SK-N-SH (cell line): ENCODE results near the gene ACP3. TPM values are rescaled to one million over a fixed set of nuclear protein-coding genes. Genes with fewer than 3 reads are reported as not detected.

Source experiments
- CTCF ChIA-PET: fragments of 300-600, 350-600 bp; formaldehyde crosslinking; extraction: SDS; loops from one replicate; lab custom pipeline; 2021; lab: Yijun Ruan, JAX
- POLR2A ChIA-PET: fragments of 350-600 bp; sonication (Branson Sonifier 250); formaldehyde crosslinking; extraction: SDS; loops from one replicate; lab custom pipeline; 2020; ENCODE audit warnings: antibody characterized with exemption, inconsistent platforms; lab: Yijun Ruan, JAX
- DNase-seq: peaks from one replicate; pipeline ENCODE4 v3.0.0; 2012
- H2AFZ ChIP-seq: fragments of 200-600 bp; sonication (generic); 2 replicates; pipeline ENCODE4 v1.8.1; 2016; ENCODE audit warnings: antibody characterized with exemption, mild to moderate bottlenecking, low read depth
- H3F3A ChIP-seq: fragments of 200-600 bp; sonication (generic); replicated peaks from 2 replicates; pipeline ENCODE3; 2016; ENCODE audit warnings: antibody characterized with exemption, mild to moderate bottlenecking; ENCODE audit not compliant: insufficient read depth
- H3K27ac ChIP-seq, 2 experiments: fragments of 200-500 bp in 1 of 2; fragments of 200-600 bp in 1 of 2; sonication (Bioruptor generic) in 1 of 2; sonication (generic), shearing (Covaris generic) in 1 of 2; 2 replicates each; pipeline versions ENCODE4 v1.5.1 to v1.6.1; 2014 to 2016; ENCODE audit warnings: low read depth in 2 of 2, inconsistent platforms in 1 of 2, low read length in 1 of 2, mild to moderate bottlenecking in 1 of 2, mixed read lengths in 1 of 2
- H3K27me3 ChIP-seq: fragments of 200-600 bp; sonication (generic), shearing (Covaris generic); 2 replicates; pipeline ENCODE4 v1.6.1; 2016; ENCODE audit warnings: mixed run types; ENCODE audit not compliant: insufficient read depth
- H3K36me3 ChIP-seq, 2 experiments: fragments of 200-500 bp in 1 of 2; fragments of 200-600 bp in 1 of 2; sonication (Bioruptor generic) in 1 of 2; sonication (generic) in 1 of 2; replicated peaks in 1 of 2; 2 replicates each; pipeline versions ENCODE3 to v1.5.1; 2014 to 2016; ENCODE audit warnings: low read length in 1 of 2, mild to moderate bottlenecking in 1 of 2; ENCODE audit not compliant: insufficient read depth in 2 of 2, control insufficient read depth in 1 of 2
- H3K4me1 ChIP-seq, 2 experiments: fragments of 200-500 bp in 1 of 2; fragments of 200-600 bp in 1 of 2; sonication (Bioruptor generic) in 1 of 2; sonication (generic), shearing (Covaris generic) in 1 of 2; 2 replicates each; pipeline versions ENCODE4 v1.5.1 to v1.6.1; 2014 to 2016; ENCODE audit warnings: low read depth in 1 of 2, low read length in 1 of 2, mixed run types in 1 of 2; ENCODE audit not compliant: insufficient read depth in 2 of 2, control insufficient read depth in 1 of 2
- H3K4me2 ChIP-seq: fragments of 200-600 bp; sonication (generic), shearing (Covaris generic); 2 replicates; pipeline ENCODE4 v1.6.1; 2017; ENCODE audit warnings: mixed run types
- H3K4me3 ChIP-seq, 2 experiments: fragments of 200-500 bp in 1 of 2; fragments of 200-600 bp in 1 of 2; sonication (Bioruptor generic) in 1 of 2; sonication (generic), shearing (Covaris generic) in 1 of 2; 2 replicates each; pipeline versions ENCODE4 v1.5.1 to v1.8.1; 2014 to 2016; ENCODE audit warnings: low read depth in 2 of 2, inconsistent platforms in 1 of 2, low read length in 1 of 2, mild to moderate bottlenecking in 1 of 2, mixed read lengths in 1 of 2, moderate library complexity in 1 of 2
- H3K79me2 ChIP-seq: fragments of 200-600 bp; sonication (generic); 2 replicates; pipeline ENCODE4 v1.8.1; 2017; ENCODE audit warnings: mild to moderate bottlenecking; ENCODE audit not compliant: insufficient read depth
- H3K9ac ChIP-seq: fragments of 200-600 bp; sonication (generic); 2 replicates; pipeline ENCODE4 v1.6.1; 2017; ENCODE audit warnings: mixed run types
- H3K9me2 ChIP-seq: fragments of 200-600 bp; sonication (generic); 2 replicates; pipeline ENCODE4 v1.6.1; 2017; ENCODE audit warnings: mixed run types
- H3K9me3 ChIP-seq: fragments of 200-600 bp; sonication (generic); 2 replicates; pipeline ENCODE4 v1.6.1; 2017; ENCODE audit warnings: mixed run types, mild to moderate bottlenecking, moderate library complexity
- H4K20me1 ChIP-seq: fragments of 200-600 bp; sonication (generic); 2 replicates; pipeline ENCODE4 v1.6.1; 2017; ENCODE audit warnings: mild to moderate bottlenecking, mixed run types; ENCODE audit not compliant: insufficient read depth
- CHD2 ChIP-seq: fragments of 150-350 bp; IDR thresholded peaks from 2 replicates; pipeline ENCODE4 v1.6.1; 2018; ENCODE audit warnings: low read length; ENCODE audit not compliant: partially characterized antibody
- CTCF ChIP-seq: fragments of 200-600 bp; sonication (generic); IDR thresholded peaks from 2 replicates; pipeline ENCODE4 v1.6.1; 2017; ENCODE audit warnings: antibody characterized with exemption, mild to moderate bottlenecking, moderate library complexity
- EP300 ChIP-seq, 2 experiments: IDR thresholded peaks; 2 replicates each; pipeline versions ENCODE4 v1.4.0 to v1.6.1; 2012; ENCODE audit warnings: borderline replicate concordance in 1 of 2, low read depth in 1 of 2, low read length in 1 of 2
- FOXJ3 ChIP-seq: sonication (generic); formaldehyde crosslinking; IDR thresholded peaks from 2 replicates; pipeline ENCODE4 v1.5.1; 2020; ENCODE audit warnings: mild to moderate bottlenecking, missing genetic modification reagents
- FOXM1 ChIP-seq: IDR thresholded peaks from 2 replicates; pipeline ENCODE4 v1.4.0; 2012; ENCODE audit warnings: low read depth, mild to moderate bottlenecking
- IRF3 ChIP-seq: fragments of 150-350 bp; IDR thresholded peaks from 2 replicates; pipeline ENCODE4 v1.6.1; 2016; ENCODE audit warnings: mild to moderate bottlenecking, low read depth, low read length
- JUND ChIP-seq: IDR thresholded peaks from 2 replicates; pipeline ENCODE4 v1.4.0; 2012
- POLR2AphosphoS5 ChIP-seq: IDR thresholded peaks from 2 replicates; pipeline ENCODE4 v1.6.1; 2012; ENCODE audit warnings: low read depth, low read length
- RAD21 ChIP-seq: IDR thresholded peaks from 2 replicates; pipeline ENCODE4 v1.6.1; 2012; ENCODE audit warnings: mild to moderate bottlenecking, low read length
- RCOR1 ChIP-seq: fragments of 150-350 bp; IDR thresholded peaks from 2 replicates; pipeline ENCODE4 v1.6.1; 2017; ENCODE audit warnings: antibody characterized with exemption, low read length
- REST ChIP-seq: IDR thresholded peaks from 2 replicates; pipeline ENCODE4 v1.6.1; 2012; ENCODE audit warnings: mild to moderate bottlenecking, low read depth, low read length, moderate library complexity
- SIN3A ChIP-seq: IDR thresholded peaks from 2 replicates; pipeline ENCODE4 v1.6.1; 2012; ENCODE audit warnings: low read depth, mild to moderate bottlenecking, low read length, moderate library complexity, borderline replicate concordance
- TCF12 ChIP-seq: IDR thresholded peaks from 2 replicates; pipeline ENCODE4 v1.4.0; 2012
- YY1 ChIP-seq: IDR thresholded peaks from 2 replicates; pipeline ENCODE4 v1.4.0; 2012; ENCODE audit warnings: low read depth, mild to moderate bottlenecking
- WGBS: methylation state at CpG from one replicate; pipeline ENCODE4 v1.1.6; 2017; ENCODE audit warnings: low lambda C conversion rate; 5-methylcytosine and 5-hydroxymethylcytosine counted together
- polyA plus RNA-seq, 3 experiments: library from polyadenylated mRNA; depleted of rRNA; stranded (reverse); fragments of >200 nt; gene quantifications; 2 replicates each; pipeline ENCODE4 v1.2.3, GENCODE V29; 2012
- TF ChIP-seq, protein P1 (sequence below): fragments of 150-350 bp; IDR thresholded peaks from 2 replicates; pipeline ENCODE4 v1.6.1; 2017; ENCODE audit warnings: antibody characterized with exemption, low read length, low read depth, borderline replicate concordance
- TF ChIP-seq, protein P2 (sequence below): IDR thresholded peaks from 2 replicates; pipeline ENCODE4; 2012
- TF ChIP-seq, protein P3 (sequence below): IDR thresholded peaks from 2 replicates; pipeline ENCODE4 v1.4.0; 2012; ENCODE audit warnings: low read depth

The ACP3 gene
- polyA plus RNA-seq, 1 of the 3 experiments (the other 2 are of a cell fraction): 0.30 TPM

- no peaks in the 10 kb centered on the region for H3K9me3 ChIP-seq
- CTCF ChIA-PET: no interaction called here
- WGBS: 64% methylated on average over 2 of the region's 2 CpGs
- H3K9me2 ChIP-seq: no peaks in the 10 kb centered on the region
- no peaks in the 10 kb centered on the region for H3F3A ChIP-seq
- no peak overlapping the region for H3K4me3 ChIP-seq
- H3K9ac ChIP-seq: no peak overlapping the region
- TF ChIP-seq CTCF (no peak), JUND (no peak), FOXJ3 (CRISPR knock-in tag) (no peak), IRF3 (no peak), TCF12 (no peak), SIN3A (no peak), CHD2 (no peak)
- TF ChIP-seq, protein P1, sequence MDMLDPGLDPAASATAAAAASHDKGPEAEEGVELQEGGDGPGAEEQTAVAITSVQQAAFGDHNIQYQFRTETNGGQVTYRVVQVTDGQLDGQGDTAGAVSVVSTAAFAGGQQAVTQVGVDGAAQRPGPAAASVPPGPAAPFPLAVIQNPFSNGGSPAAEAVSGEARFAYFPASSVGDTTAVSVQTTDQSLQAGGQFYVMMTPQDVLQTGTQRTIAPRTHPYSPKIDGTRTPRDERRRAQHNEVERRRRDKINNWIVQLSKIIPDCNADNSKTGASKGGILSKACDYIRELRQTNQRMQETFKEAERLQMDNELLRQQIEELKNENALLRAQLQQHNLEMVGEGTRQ: no peak
- no peaks in the 10 kb centered on the region; the same call in 1 of the 2 replicates for H3K27me3 ChIP-seq
- H3K4me1 ChIP-seq: no peaks in the 10 kb centered on the region; a peak in 1 of 4 replicates
- H3K27ac ChIP-seq: no peak overlapping the region
- H3K4me2 ChIP-seq: no peak overlapping the region
- H3K36me3 ChIP-seq: no peaks in the 10 kb centered on the region
- POLR2A ChIA-PET: no interaction called here
- H3K79me2 ChIP-seq: no peaks in the 10 kb centered on the region
- no peak overlapping the region for H2AFZ ChIP-seq
- no peak for DNase-seq
- H4K20me1 ChIP-seq: no peaks in the 10 kb centered on the region
Observed at GRCh38 chr3:132311841-132312240, 5.4 kb upstream of the ACP3 start.

DNA sequence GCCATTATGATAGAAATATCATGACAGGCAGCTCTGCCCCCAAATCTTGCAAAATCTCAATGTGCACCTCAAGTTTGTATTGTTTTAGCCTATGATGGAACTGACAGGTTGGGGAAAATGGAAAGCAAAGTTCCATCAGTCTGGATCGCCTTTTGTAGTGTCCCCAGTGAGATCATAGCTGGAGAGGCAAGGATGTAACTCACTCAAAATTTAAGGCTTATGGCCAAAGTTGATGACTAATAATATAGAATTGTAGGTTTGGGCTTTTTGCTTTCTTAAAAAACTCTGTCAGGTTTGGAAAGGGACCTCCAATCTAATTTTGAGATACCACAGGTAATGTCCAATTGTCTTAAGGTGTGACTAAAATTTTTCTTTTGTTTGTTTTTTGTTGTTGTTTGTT, 1.4 kb upstream of the ACP3 start:
- Histone ChIP-seq H3K9me3 (no peaks in the 10 kb centered on the region), H3K9me2 (no peaks in the 10 kb centered on the region), H3K27ac (no peak overlapping the region), H3K79me2 (no peaks in the 10 kb centered on the region), H3K9ac (no peak overlapping the region), H3K36me3 (no peaks in the 10 kb centered on the region), H3K27me3 (no peaks in the 10 kb centered on the region; the same call in 1 of the 2 replicates), H3F3A (no peaks in the 10 kb centered on the region), H3K4me2 (no peak overlapping the region), H4K20me1 (no peaks in the 10 kb centered on the region), H3K4me1 (peaks cover 3 to 4% of the 10 kb centered on the region in 2 experiments; a peak in 3 of 4 replicates), H3K4me3 (no peak overlapping the region), H2AFZ (no peak overlapping the region)
- ChIA-PET CTCF (interaction anchor here (0.7 to 3.7 kb wide), 4 partner anchors 15 to 33 kb away, joined by 3 to 26 read pairs (median 4); no protein-coding TSS in a partner anchor), POLR2A (no interaction called here)
- TF ChIP-seq POLR2AphosphoS5: no peak
- no peak for TF ChIP-seq EP300 (IDR thresholded peaks at IDR 0.05; ENCODE audit: borderline replicate concordance in 1 of 2, low read depth in 1 of 2, low read length in 1 of 2)
- no peak for TF ChIP-seq FOXM1
- no peak for TF ChIP-seq RCOR1
- no peak for TF ChIP-seq JUND
- TF ChIP-seq RAD21: no peak
- no peak for TF ChIP-seq YY1
- no peak for TF ChIP-seq REST
- TF ChIP-seq, protein P2, sequence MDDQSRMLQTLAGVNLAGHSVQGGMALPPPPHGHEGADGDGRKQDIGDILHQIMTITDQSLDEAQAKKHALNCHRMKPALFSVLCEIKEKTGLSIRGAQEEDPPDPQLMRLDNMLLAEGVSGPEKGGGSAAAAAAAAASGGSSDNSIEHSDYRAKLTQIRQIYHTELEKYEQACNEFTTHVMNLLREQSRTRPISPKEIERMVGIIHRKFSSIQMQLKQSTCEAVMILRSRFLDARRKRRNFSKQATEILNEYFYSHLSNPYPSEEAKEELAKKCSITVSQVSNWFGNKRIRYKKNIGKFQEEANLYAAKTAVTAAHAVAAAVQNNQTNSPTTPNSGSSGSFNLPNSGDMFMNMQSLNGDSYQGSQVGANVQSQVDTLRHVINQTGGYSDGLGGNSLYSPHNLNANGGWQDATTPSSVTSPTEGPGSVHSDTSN: no peak
- TF ChIP-seq, protein P3, sequence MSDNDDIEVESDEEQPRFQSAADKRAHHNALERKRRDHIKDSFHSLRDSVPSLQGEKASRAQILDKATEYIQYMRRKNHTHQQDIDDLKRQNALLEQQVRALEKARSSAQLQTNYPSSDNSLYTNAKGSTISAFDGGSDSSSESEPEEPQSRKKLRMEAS: no peak
- WGBS: 65% methylated on average over 1 of the region's 1 CpG
- DNase-seq: no peak
